H9 (cell line): ENCODE results near the gene CELA2B. TPM values are rescaled to one million over a fixed set of nuclear protein-coding genes. Genes with fewer than 3 reads are reported as not detected.

Experiments
- DNase-seq: peaks from one replicate; pipeline ENCODE4 v3.0.0-alpha.2; 2017
- H2AFZ ChIP-seq: one replicate; pipeline ENCODE4 v1.6.1; 2013; ENCODE audit warnings: mild to moderate bottlenecking, low read length, control low read depth, moderate library complexity
- H2AK5ac ChIP-seq: 2 replicates; pipeline ENCODE4 v1.6.1; 2013; ENCODE audit warnings: low read length, control low read depth, mixed read lengths; ENCODE audit not compliant: insufficient read length
- H2BK120ac ChIP-seq: one replicate; pipeline ENCODE4 v1.6.1; 2013; ENCODE audit warnings: low read depth, mild to moderate bottlenecking, low read length, control low read depth, inconsistent platforms; ENCODE audit not compliant: poor library complexity, severe bottlenecking
- H2BK12ac ChIP-seq: 2 replicates; pipeline ENCODE4 v1.6.1; 2013; ENCODE audit warnings: low read length, control low read depth, mixed read lengths, low read depth; ENCODE audit not compliant: insufficient read length
- H2BK15ac ChIP-seq: 2 replicates; pipeline ENCODE4 v1.6.1; 2013; ENCODE audit warnings: low read depth, low read length, control low read depth
- H2BK20ac ChIP-seq: one replicate; pipeline ENCODE4 v1.6.1; 2013; ENCODE audit warnings: low read depth, mild to moderate bottlenecking, low read length, control low read depth, inconsistent platforms; ENCODE audit not compliant: poor library complexity, severe bottlenecking
- H2BK5ac ChIP-seq: 2 replicates; pipeline ENCODE4 v1.6.1; 2013; ENCODE audit warnings: low read length, control low read depth, mixed read lengths; ENCODE audit not compliant: insufficient read length
- H3K14ac ChIP-seq: 2 replicates; pipeline ENCODE4 v1.6.1; 2013; ENCODE audit warnings: low read length, control low read depth; ENCODE audit not compliant: insufficient read depth
- H3K18ac ChIP-seq: 2 replicates; pipeline ENCODE4 v1.6.1; 2013; ENCODE audit warnings: low read depth, mild to moderate bottlenecking, mixed read lengths, low read length, control low read depth; ENCODE audit not compliant: insufficient read length
- H3K23ac ChIP-seq: 2 replicates; pipeline ENCODE4 v1.6.1; 2013; ENCODE audit warnings: low read length, control low read depth, mixed read lengths, low read depth; ENCODE audit not compliant: insufficient read length
- H3K23me2 ChIP-seq: 2 replicates; pipeline ENCODE4 v1.6.1; 2013; ENCODE audit warnings: low read depth, mild to moderate bottlenecking, mixed read lengths, low read length, control low read depth; ENCODE audit not compliant: insufficient read length, poor library complexity, severe bottlenecking
- H3K27ac ChIP-seq: 2 replicates; pipeline ENCODE4 v1.5.1; 2013; ENCODE audit warnings: low read length, control low read depth, mixed read lengths, low read depth; ENCODE audit not compliant: insufficient read length
- H3K27me3 ChIP-seq: 2 replicates; pipeline ENCODE4 v1.6.1; 2013; ENCODE audit warnings: low read length, control low read depth, inconsistent platforms; ENCODE audit not compliant: insufficient read depth
- H3K4ac ChIP-seq: 2 replicates; pipeline ENCODE4 v1.6.1; 2013; ENCODE audit warnings: low read depth, mild to moderate bottlenecking, control low read depth, inconsistent platforms, low read length, moderate library complexity
- H3K4me1 ChIP-seq: 2 replicates; pipeline ENCODE4 v1.6.1; 2013; ENCODE audit warnings: low read length, control low read depth, inconsistent platforms; ENCODE audit not compliant: insufficient read depth
- H3K4me2 ChIP-seq: 2 replicates; pipeline ENCODE4 v1.6.1; 2013; ENCODE audit warnings: low read length, control low read depth, mixed read lengths; ENCODE audit not compliant: insufficient read length, insufficient read depth
- H3K56ac ChIP-seq: 2 replicates; pipeline ENCODE4 v1.6.1; 2013; ENCODE audit warnings: low read depth, mild to moderate bottlenecking, mixed read lengths, low read length, control low read depth; ENCODE audit not compliant: insufficient read length
- H3K79me1 ChIP-seq: 2 replicates; pipeline ENCODE4 v1.6.1; 2013; ENCODE audit warnings: low read depth, mild to moderate bottlenecking, moderate library complexity, low read length, control low read depth, inconsistent platforms; ENCODE audit not compliant: insufficient read depth, poor library complexity, severe bottlenecking
- H3K79me2 ChIP-seq: 2 replicates; pipeline ENCODE4 v1.6.1; 2013; ENCODE audit warnings: low read length, control low read depth, inconsistent platforms; ENCODE audit not compliant: insufficient read depth
- H3K9ac ChIP-seq: 2 replicates; pipeline ENCODE4 v1.6.1; 2013; ENCODE audit warnings: low read length, control low read depth, mixed read lengths; ENCODE audit not compliant: insufficient read length; ENCODE audit errors: extremely low read depth
- H3K9me3 ChIP-seq: one replicate; pipeline ENCODE4 v1.6.1; 2013; ENCODE audit warnings: low read depth, low read length, inconsistent platforms; ENCODE audit not compliant: control insufficient read depth
- H3T11ph ChIP-seq: one replicate; pipeline ENCODE4 v1.6.1; 2013; ENCODE audit warnings: mild to moderate bottlenecking, low read length, control low read depth, inconsistent platforms
- H4K20me1 ChIP-seq: one replicate; pipeline ENCODE4 v1.6.1; 2013; ENCODE audit not compliant: control insufficient read depth, insufficient read length, insufficient read depth
- H4K5ac ChIP-seq: 2 replicates; pipeline ENCODE4 v1.6.1; 2013; ENCODE audit warnings: low read depth, mild to moderate bottlenecking, mixed read lengths, low read length, control low read depth; ENCODE audit not compliant: insufficient read length
- H4K8ac ChIP-seq: replicated peaks from 2 replicates; pipeline ENCODE4 v1.6.1; 2013; ENCODE audit warnings: low read length, control low read depth, mixed read lengths, low read depth; ENCODE audit not compliant: insufficient read length
- H4K91ac ChIP-seq: 2 replicates; pipeline ENCODE4 v1.6.1; 2013; ENCODE audit warnings: low read depth, mild to moderate bottlenecking, moderate library complexity, mixed read lengths, low read length, control low read depth; ENCODE audit not compliant: insufficient read length
- H3K27ac Mint-ChIP-seq, 3 experiments: 2 replicates in 2 of 3; 3 replicates in 1 of 3; pipeline ENCODE4 v1.8.0; 2020 to 2021; ENCODE audit warnings: mixed read lengths in 3 of 3, mild to moderate bottlenecking in 1 of 3, moderate library complexity in 1 of 3
- H3K27me3 Mint-ChIP-seq: 2 replicates; pipeline ENCODE4 v1.8.0; 2021; ENCODE audit warnings: low read depth, mild to moderate bottlenecking, moderate library complexity, mixed read lengths
- H3K36me3 Mint-ChIP-seq, 3 experiments: 2 replicates in 2 of 3; 3 replicates in 1 of 3; pipeline ENCODE4 v1.8.0; 2020 to 2021; ENCODE audit warnings: low read depth in 3 of 3, mixed read lengths in 3 of 3; ENCODE audit not compliant: insufficient read depth in 1 of 3
- H3K4me1 Mint-ChIP-seq, 2 experiments: 2 replicates each; pipeline ENCODE4 v1.8.0; 2020; ENCODE audit warnings: mixed read lengths in 2 of 2
- H3K4me3 Mint-ChIP-seq, 2 experiments: 2 replicates in 1 of 2; 3 replicates in 1 of 2; pipeline ENCODE4 v1.8.0; 2020 to 2021; ENCODE audit warnings: mild to moderate bottlenecking in 2 of 2, mixed read lengths in 2 of 2, moderate library complexity in 1 of 2
- H3K9me3 Mint-ChIP-seq, 2 experiments: 2 replicates in 1 of 2; 3 replicates in 1 of 2; pipeline ENCODE4 v1.8.0; 2020; ENCODE audit warnings: mild to moderate bottlenecking in 2 of 2, mixed read lengths in 2 of 2, moderate library complexity in 1 of 2
- WGBS: extraction: QIAGEN DNeasy Blood & Tissue Kit; methylation state at CpG from one replicate; pipeline ENCODE4 v1.1.7; 2013; ENCODE audit warnings: missing lambda C conversion rate, low lambda C conversion rate, mixed read lengths; ENCODE audit not compliant: insufficient read length; ENCODE audit errors: extremely low coverage; 5-methylcytosine and 5-hydroxymethylcytosine counted together
- total RNA-seq: library from RNA; stranded (reverse); gene quantifications from 2 replicates; pipeline ENCODE4 v1.2.1, GENCODE V29; 2021
- TF ChIP-seq, protein P1 (sequence below): fragments of 200-600 bp; sonication (generic); conservative IDR thresholded peaks from 3 replicates; pipeline ENCODE4 v1.8.0; 2021; ENCODE audit warnings: antibody characterized with exemption, mild to moderate bottlenecking

CELA2B gene
- total RNA-seq, 1 experiment from 2014 or later, result not detected

DNA sequence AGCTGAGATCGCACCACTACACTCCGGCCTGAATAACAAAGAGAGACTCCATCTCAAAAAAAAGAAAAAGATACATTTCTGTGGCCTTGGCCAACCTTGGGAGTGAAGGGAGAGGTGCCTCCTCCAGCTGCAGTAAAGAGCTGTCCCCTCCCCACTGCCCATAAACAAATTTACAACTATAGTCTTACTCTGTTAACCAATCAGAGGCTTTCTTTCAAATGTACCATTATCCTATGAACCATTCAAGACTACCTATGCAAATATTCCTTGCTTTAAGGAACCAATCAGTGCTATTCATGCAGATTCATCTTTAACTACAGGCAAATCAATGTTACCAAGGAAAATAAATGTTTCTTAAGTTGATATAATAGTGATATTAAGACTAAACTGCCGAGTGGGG lies 1.0 kb downstream of the CELA2B start:
- no peak overlapping the region for H2AK5ac ChIP-seq
- no peaks in the 10 kb centered on the region for H3K4me1 ChIP-seq
- no peak overlapping the region for H2BK5ac ChIP-seq
- no peak overlapping the region for H2BK12ac ChIP-seq
- no peak overlapping the region for H4K5ac ChIP-seq
- no peak overlapping the region for H3K9ac ChIP-seq
- no peak overlapping the region for H3K27ac ChIP-seq
- no peak overlapping the region for H4K8ac ChIP-seq
- H2BK120ac ChIP-seq, result no peak overlapping the region
- no peaks in the 10 kb centered on the region for H3K9me3 ChIP-seq
- no peaks in the 10 kb centered on the region for H3K79me2 ChIP-seq
- no peak overlapping the region for H3K4me2 ChIP-seq
- Mint-ChIP-seq H3K36me3 (no peaks in the 10 kb centered on the region), H3K27ac (no peak overlapping the region; a peak in 1 of 7 replicates), H3K4me3 (no peak overlapping the region), H3K9me3 (no peaks in the 10 kb centered on the region), H3K4me1 (peaks cover 0 to 4% of the 10 kb centered on the region in 2 experiments; a peak in 2 of 4 replicates), H3K27me3 (peaks cover 2% of the 10 kb centered on the region)
- H3K56ac ChIP-seq, result no peak overlapping the region
- no peak for DNase-seq
- no peaks in the 10 kb centered on the region for H4K20me1 ChIP-seq
- H3T11ph ChIP-seq, result no peak overlapping the region
- H3K23ac ChIP-seq, result no peak overlapping the region
- H2BK15ac ChIP-seq, result no peak overlapping the region
- no peak overlapping the region for H3K4ac ChIP-seq
- no peak overlapping the region for H4K91ac ChIP-seq
- no CpG with 5 or more reads among the region's 3 CpGs for WGBS
- H2AFZ ChIP-seq, result no peak overlapping the region
- TF ChIP-seq, protein P1, sequence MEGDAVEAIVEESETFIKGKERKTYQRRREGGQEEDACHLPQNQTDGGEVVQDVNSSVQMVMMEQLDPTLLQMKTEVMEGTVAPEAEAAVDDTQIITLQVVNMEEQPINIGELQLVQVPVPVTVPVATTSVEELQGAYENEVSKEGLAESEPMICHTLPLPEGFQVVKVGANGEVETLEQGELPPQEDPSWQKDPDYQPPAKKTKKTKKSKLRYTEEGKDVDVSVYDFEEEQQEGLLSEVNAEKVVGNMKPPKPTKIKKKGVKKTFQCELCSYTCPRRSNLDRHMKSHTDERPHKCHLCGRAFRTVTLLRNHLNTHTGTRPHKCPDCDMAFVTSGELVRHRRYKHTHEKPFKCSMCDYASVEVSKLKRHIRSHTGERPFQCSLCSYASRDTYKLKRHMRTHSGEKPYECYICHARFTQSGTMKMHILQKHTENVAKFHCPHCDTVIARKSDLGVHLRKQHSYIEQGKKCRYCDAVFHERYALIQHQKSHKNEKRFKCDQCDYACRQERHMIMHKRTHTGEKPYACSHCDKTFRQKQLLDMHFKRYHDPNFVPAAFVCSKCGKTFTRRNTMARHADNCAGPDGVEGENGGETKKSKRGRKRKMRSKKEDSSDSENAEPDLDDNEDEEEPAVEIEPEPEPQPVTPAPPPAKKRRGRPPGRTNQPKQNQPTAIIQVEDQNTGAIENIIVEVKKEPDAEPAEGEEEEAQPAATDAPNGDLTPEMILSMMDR, result no peak
- no peaks in the 10 kb centered on the region for H3K23me2 ChIP-seq
- no peaks in the 10 kb centered on the region for H3K79me1 ChIP-seq
- H2BK20ac ChIP-seq, result no peak overlapping the region
- H3K18ac ChIP-seq, result no peak overlapping the region
- H3K27me3 ChIP-seq, result no peaks in the 10 kb centered on the region
- H3K14ac ChIP-seq, result no peak overlapping the region
